Neural progenitor cell (in vitro differentiated cells): Measurements from ENCODE around the gene MYO1D. TPM values are rescaled to one million over a fixed set of nuclear protein-coding genes. Genes with fewer than 3 reads are reported as not detected.
"Not testable (repeated sequence)": the region's sequence is repeated elsewhere in the genome, so short reads cannot be mapped to it uniquely, and the experiment has no call there.

ENCODE experiments used
- DNase-seq: peaks from one replicate; pipeline ENCODE4 v3.0.0-alpha.2; 2016; ENCODE audit warnings: low spot score
- H2AFZ ChIP-seq: fragments of 200-600 bp; sonication (generic); replicated peaks from 2 replicates; pipeline ENCODE4 v1.6.1; 2016; ENCODE audit warnings: antibody characterized with exemption
- H3F3A ChIP-seq: fragments of 200-600 bp; sonication (generic); 2 replicates; pipeline ENCODE4 v1.6.1; 2016; ENCODE audit warnings: antibody characterized with exemption, low read depth
- H3K27ac ChIP-seq: fragments of 200-600 bp; sonication (generic); 2 replicates; pipeline ENCODE4 v1.5.1; 2016; ENCODE audit warnings: mild to moderate bottlenecking
- H3K27me3 ChIP-seq: fragments of 200-600 bp; sonication (generic); 2 replicates; pipeline ENCODE4 v1.6.1; 2016; ENCODE audit warnings: mild to moderate bottlenecking, moderate library complexity
- H3K36me3 ChIP-seq: fragments of 200-600 bp; sonication (generic); 2 replicates; pipeline ENCODE4 v1.5.1; 2016
- H3K4me1 ChIP-seq: fragments of 200-600 bp; sonication (generic); 2 replicates; pipeline ENCODE4 v1.6.1; 2016; ENCODE audit warnings: mixed run types
- H3K4me2 ChIP-seq: fragments of 200-600 bp; sonication (generic); 2 replicates; pipeline ENCODE4 v1.6.1; 2016
- H3K4me3 ChIP-seq: fragments of 200-600 bp; sonication (generic); 2 replicates; pipeline ENCODE4 v1.5.1; 2016
- H3K79me2 ChIP-seq: fragments of 200-600 bp; sonication (generic); 2 replicates; pipeline ENCODE4 v1.6.1; 2016; ENCODE audit warnings: low read depth
- H3K9ac ChIP-seq: fragments of 200-600 bp; sonication (generic); 2 replicates; pipeline ENCODE4 v1.6.1; 2016
- H3K9me3 ChIP-seq: fragments of 200-600 bp; sonication (generic); 2 replicates; pipeline ENCODE4 v1.5.1; 2016; ENCODE audit warnings: low read depth
- H4K20me1 ChIP-seq: fragments of 200-600 bp; sonication (generic); 2 replicates; pipeline ENCODE4 v1.6.1; 2016; ENCODE audit warnings: low read depth
- H3K27ac Mint-ChIP-seq: 3 replicates; pipeline ENCODE4 v1.8.0; 2021; ENCODE audit warnings: mixed read lengths
- H3K27me3 Mint-ChIP-seq: 2 replicates; pipeline ENCODE4 v1.8.0; 2022; ENCODE audit warnings: low read depth, mild to moderate bottlenecking, inconsistent platforms, moderate library complexity, mixed read lengths; ENCODE audit not compliant: insufficient read depth
- H3K36me3 Mint-ChIP-seq: 3 replicates; pipeline ENCODE4 v1.8.0; 2021; ENCODE audit warnings: mixed read lengths
- H3K4me1 Mint-ChIP-seq: 3 replicates; pipeline ENCODE4 v1.8.0; 2021; ENCODE audit warnings: mixed read lengths
- H3K4me3 Mint-ChIP-seq: 3 replicates; pipeline ENCODE4 v1.8.0; 2021; ENCODE audit warnings: mild to moderate bottlenecking, moderate library complexity, mixed read lengths
- H3K9me3 Mint-ChIP-seq: 3 replicates; pipeline ENCODE4 v1.8.0; 2020; ENCODE audit warnings: mixed read lengths
- EZH2 ChIP-seq: fragments of 200-600 bp; sonication (generic); IDR thresholded peaks from 2 replicates; pipeline ENCODE4 v1.6.1; 2017; ENCODE audit warnings: antibody characterized with exemption, mild to moderate bottlenecking, moderate library complexity
- EZH2phosphoT487 ChIP-seq: fragments of 200-600 bp; sonication (generic); IDR thresholded peaks from 2 replicates; pipeline ENCODE4 v1.6.1; 2017; ENCODE audit warnings: antibody characterized with exemption
- total RNA-seq: library from RNA; depleted of rRNA; stranded (reverse); fragments of >200 nt; gene quantifications from 2 replicates; pipeline ENCODE4 v1.2.3, GENCODE V29; 2015; ENCODE audit warnings: low replicate concordance
- TF ChIP-seq, protein P1 (sequence below): fragments of 200-600 bp; sonication (generic); IDR thresholded peaks from 2 replicates; pipeline ENCODE4 v1.5.1; 2017; ENCODE audit warnings: antibody characterized with exemption, mild to moderate bottlenecking

The MYO1D gene
- total RNA-seq, 1 donor from 2014 or later, result 6.2 TPM

DNA sequence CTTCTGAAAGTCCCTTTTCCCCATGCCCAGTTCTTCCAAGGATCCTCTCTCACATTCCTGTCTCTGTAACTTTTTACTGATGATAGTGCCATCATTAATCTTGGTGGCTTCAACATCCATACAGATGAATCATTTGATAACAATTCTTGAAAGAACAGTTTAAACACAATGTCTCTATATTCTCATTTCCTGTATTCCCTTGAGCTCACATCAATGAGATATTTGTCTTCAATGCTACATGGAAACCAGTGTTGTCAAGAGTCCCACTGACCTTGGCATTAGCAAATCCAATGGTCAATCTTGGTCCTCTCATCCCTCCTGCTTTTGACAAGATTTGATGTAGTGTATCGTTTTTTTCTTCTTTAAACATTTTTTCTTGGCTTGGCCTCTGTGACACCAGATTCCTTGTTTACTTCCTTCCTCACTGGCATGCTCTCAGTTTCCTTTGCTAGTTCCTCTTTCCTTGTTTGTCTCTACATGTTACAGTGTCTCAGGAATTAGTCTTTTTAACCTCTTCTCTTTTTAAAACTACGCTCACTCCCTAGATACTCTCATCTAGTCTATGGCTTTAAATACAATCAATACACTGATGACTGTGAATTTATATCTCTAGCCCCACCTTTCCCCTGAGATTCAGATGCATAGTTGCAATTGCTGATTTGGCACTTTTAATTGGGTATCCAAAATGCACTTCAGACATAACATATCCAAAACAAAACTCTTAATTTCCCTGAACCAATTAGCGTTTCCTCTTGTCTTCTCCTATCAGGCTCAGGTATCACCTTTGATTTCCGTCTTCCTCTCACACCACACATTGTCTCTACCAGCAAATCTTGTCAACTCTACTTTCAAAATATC lies 134.0 kb downstream of the MYO1D start:
- Histone ChIP-seq H3K36me3 (no peaks in the 10 kb centered on the region), H3K4me3 (no peak overlapping the region), H2AFZ (no peak overlapping the region), H4K20me1 (no peaks in the 10 kb centered on the region), H3K79me2 (no peaks in the 10 kb centered on the region), H3K27ac (no peak overlapping the region), H3F3A (no peaks in the 10 kb centered on the region), H3K4me2 (no peak overlapping the region), H3K27me3 (no peaks in the 10 kb centered on the region), H3K4me1 (no peaks in the 10 kb centered on the region), H3K9me3 (no peaks in the 10 kb centered on the region), H3K9ac (no peak overlapping the region)
- no peaks in the 10 kb centered on the region for H3K27me3 Mint-ChIP-seq
- no peak for DNase-seq
- no peaks in the 10 kb centered on the region for H3K9me3 Mint-ChIP-seq
- H3K36me3 Mint-ChIP-seq, result no peaks in the 10 kb centered on the region
- H3K4me1 Mint-ChIP-seq, result no peaks in the 10 kb centered on the region
- no peak overlapping the region for H3K27ac Mint-ChIP-seq
- TF ChIP-seq EZH2phosphoT487, result no peak
- TF ChIP-seq, protein P1, sequence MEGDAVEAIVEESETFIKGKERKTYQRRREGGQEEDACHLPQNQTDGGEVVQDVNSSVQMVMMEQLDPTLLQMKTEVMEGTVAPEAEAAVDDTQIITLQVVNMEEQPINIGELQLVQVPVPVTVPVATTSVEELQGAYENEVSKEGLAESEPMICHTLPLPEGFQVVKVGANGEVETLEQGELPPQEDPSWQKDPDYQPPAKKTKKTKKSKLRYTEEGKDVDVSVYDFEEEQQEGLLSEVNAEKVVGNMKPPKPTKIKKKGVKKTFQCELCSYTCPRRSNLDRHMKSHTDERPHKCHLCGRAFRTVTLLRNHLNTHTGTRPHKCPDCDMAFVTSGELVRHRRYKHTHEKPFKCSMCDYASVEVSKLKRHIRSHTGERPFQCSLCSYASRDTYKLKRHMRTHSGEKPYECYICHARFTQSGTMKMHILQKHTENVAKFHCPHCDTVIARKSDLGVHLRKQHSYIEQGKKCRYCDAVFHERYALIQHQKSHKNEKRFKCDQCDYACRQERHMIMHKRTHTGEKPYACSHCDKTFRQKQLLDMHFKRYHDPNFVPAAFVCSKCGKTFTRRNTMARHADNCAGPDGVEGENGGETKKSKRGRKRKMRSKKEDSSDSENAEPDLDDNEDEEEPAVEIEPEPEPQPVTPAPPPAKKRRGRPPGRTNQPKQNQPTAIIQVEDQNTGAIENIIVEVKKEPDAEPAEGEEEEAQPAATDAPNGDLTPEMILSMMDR, result no peak
- TF ChIP-seq EZH2, result no peak
- H3K4me3 Mint-ChIP-seq, result no peak overlapping the region

DNA sequence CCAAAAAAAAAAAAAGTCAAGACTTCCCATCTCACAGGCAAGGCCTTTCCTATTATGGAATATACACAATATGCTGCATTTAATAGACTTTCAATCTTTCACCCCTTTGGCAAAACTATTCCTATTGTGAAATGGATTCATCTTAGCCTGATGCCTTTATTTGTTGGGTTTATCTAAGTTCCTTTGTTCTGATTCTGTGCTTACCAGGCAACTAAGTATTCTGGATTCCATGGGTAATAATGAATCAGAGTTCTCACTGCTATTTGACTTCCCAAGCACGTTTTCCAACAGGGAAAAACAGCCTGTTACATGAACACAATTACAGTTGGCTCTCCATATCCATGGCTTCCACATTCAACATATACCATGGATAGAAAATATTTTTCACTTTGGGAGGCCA lies 135.5 kb downstream of the MYO1D start:
- Histone ChIP-seq H3K27ac (no peak overlapping the region), H3K9me3 (no peaks in the 10 kb centered on the region), H3K79me2 (no peaks in the 10 kb centered on the region), H3K36me3 (no peaks in the 10 kb centered on the region), H4K20me1 (no peaks in the 10 kb centered on the region), H3K27me3 (no peaks in the 10 kb centered on the region), H3K4me1 (no peaks in the 10 kb centered on the region), H3F3A (no peaks in the 10 kb centered on the region), H3K4me3 (no peak overlapping the region), H2AFZ (no peak overlapping the region), H3K4me2 (no peak overlapping the region), H3K9ac (no peak overlapping the region)
- no peak overlapping the region for H3K27ac Mint-ChIP-seq
- H3K9me3 Mint-ChIP-seq, result no peaks in the 10 kb centered on the region
- no peaks in the 10 kb centered on the region for H3K27me3 Mint-ChIP-seq
- H3K36me3 Mint-ChIP-seq, result no peaks in the 10 kb centered on the region
- DNase-seq, result no peak
- H3K4me3 Mint-ChIP-seq, result no peak overlapping the region
- no peak for TF ChIP-seq EZH2phosphoT487
- TF ChIP-seq EZH2, result no peak
- TF ChIP-seq, protein P1, result no peak
- no peaks in the 10 kb centered on the region for H3K4me1 Mint-ChIP-seq

DNA sequence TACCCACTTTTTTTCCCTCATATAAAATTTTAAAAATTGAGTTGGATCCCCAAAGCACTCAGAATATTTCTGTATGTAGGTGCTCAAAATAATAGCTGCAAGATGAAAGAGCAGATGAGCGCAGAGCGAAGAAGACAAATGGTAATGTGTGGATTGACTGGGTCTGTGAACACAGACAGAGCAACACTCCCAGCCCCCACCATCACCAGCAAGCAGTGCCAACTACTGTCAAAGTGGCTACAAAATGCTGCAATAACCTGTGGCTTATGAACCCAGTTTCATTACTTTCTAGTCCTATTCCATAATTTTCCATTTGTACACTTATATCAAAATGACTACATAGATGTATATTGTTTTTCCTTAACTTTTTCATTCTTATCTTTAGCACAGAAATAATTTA lies 137.2 kb downstream of the MYO1D start:
- H2AFZ ChIP-seq, result no peak overlapping the region
- H3K4me3 Mint-ChIP-seq, result no peak overlapping the region
- no peaks in the 10 kb centered on the region for H4K20me1 ChIP-seq
- no peaks in the 10 kb centered on the region for H3K4me1 Mint-ChIP-seq
- no peaks in the 10 kb centered on the region for H3K4me1 ChIP-seq
- no peak for TF ChIP-seq EZH2phosphoT487
- TF ChIP-seq, protein P1, result no peak
- no peak for TF ChIP-seq EZH2
- DNase-seq, result no peak
- no peak overlapping the region for H3K4me2 ChIP-seq
- H3K36me3 Mint-ChIP-seq, result no peaks in the 10 kb centered on the region
- no peaks in the 10 kb centered on the region for H3F3A ChIP-seq
- no peaks in the 10 kb centered on the region for H3K79me2 ChIP-seq
- H3K9me3 ChIP-seq, result no peaks in the 10 kb centered on the region
- H3K27ac ChIP-seq, result no peak overlapping the region
- no peaks in the 10 kb centered on the region for H3K27me3 ChIP-seq
- no peak overlapping the region for H3K9ac ChIP-seq
- no peak overlapping the region for H3K27ac Mint-ChIP-seq
- no peaks in the 10 kb centered on the region for H3K9me3 Mint-ChIP-seq
- no peaks in the 10 kb centered on the region for H3K36me3 ChIP-seq
- H3K4me3 ChIP-seq, result no peak overlapping the region
- H3K27me3 Mint-ChIP-seq, result no peaks in the 10 kb centered on the region

DNA sequence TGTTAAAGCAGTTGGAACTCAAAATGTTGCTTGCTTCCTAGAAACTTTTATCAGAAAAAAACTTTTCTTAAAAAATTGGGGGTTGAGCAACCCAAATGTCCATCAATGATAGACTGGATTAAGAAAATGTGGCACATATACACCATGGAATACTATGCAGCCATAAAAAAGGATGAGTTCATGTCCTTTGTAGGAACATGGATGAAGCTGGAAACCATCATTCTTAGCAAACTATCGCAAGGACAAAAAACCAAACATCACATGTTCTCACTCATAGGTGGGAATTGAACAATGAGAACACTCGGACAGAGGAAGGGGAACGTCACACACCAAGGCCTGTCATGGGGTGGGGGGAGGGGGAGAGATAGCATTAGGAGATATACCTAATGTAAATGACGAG lies 137.8 kb downstream of the MYO1D start:
- not testable (repeated sequence) for H3K4me1 ChIP-seq, H4K20me1 ChIP-seq, H3K27ac Mint-ChIP-seq, H3K4me3 ChIP-seq, H3K4me3 Mint-ChIP-seq, H3K9me3 Mint-ChIP-seq, H3K4me1 Mint-ChIP-seq, H3K9me3 ChIP-seq, H3K27ac ChIP-seq, H3K27me3 Mint-ChIP-seq, H3K36me3 ChIP-seq, H3K27me3 ChIP-seq, DNase-seq, H3K36me3 Mint-ChIP-seq, H3K79me2 ChIP-seq, H3F3A ChIP-seq, H2AFZ ChIP-seq, H3K9ac ChIP-seq, H3K4me2 ChIP-seq
